MM.1S (cell line): Measurements from ENCODE around the gene PLCB1.

Experiments
- EZH2 ChIP-seq: fragments of 300-600 bp; sonication (generic); optimal IDR thresholded peaks from 2 replicates; pipeline ENCODE3; 2017; ENCODE audit warnings: low read depth, mild to moderate bottlenecking, antibody characterized with exemption, low read length, mixed read lengths
- EZH2phosphoT487 ChIP-seq: fragments of 300-600 bp; sonication (generic); IDR thresholded peaks from 2 replicates; pipeline ENCODE4 v1.6.1; 2018; ENCODE audit warnings: antibody characterized with exemption, low read length
- TF ChIP-seq, protein P1 (sequence below): fragments of 300-600 bp; sonication (generic); IDR thresholded peaks from 2 replicates; pipeline ENCODE4 v1.5.1; 2016; ENCODE audit warnings: antibody characterized with exemption, low read length, mixed read lengths

DNA sequence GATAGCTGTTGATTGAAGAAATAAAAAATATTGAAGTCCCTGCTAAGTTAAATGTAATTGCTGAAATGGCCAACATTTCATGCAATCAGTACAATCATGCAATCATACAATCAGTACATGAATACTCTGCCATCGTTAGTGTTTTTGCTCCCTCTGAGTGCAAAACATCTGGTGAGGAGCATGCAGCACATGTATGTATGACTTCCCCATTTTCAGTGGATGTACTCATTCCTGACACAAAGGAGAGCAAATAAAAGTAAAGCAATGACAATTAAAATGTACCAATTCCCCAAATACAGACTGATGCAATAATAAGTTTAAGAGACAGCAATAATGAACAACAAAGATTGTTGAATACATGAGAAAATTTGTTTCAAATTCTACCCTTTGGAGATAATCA is 140.7 kb downstream of the PLCB1 start:
- TF ChIP-seq, protein P1, sequence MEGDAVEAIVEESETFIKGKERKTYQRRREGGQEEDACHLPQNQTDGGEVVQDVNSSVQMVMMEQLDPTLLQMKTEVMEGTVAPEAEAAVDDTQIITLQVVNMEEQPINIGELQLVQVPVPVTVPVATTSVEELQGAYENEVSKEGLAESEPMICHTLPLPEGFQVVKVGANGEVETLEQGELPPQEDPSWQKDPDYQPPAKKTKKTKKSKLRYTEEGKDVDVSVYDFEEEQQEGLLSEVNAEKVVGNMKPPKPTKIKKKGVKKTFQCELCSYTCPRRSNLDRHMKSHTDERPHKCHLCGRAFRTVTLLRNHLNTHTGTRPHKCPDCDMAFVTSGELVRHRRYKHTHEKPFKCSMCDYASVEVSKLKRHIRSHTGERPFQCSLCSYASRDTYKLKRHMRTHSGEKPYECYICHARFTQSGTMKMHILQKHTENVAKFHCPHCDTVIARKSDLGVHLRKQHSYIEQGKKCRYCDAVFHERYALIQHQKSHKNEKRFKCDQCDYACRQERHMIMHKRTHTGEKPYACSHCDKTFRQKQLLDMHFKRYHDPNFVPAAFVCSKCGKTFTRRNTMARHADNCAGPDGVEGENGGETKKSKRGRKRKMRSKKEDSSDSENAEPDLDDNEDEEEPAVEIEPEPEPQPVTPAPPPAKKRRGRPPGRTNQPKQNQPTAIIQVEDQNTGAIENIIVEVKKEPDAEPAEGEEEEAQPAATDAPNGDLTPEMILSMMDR, result no peak
- no peak for TF ChIP-seq EZH2phosphoT487
- TF ChIP-seq EZH2, result no peak
